HUES6 (cell line): ENCODE results near the gene CGNL1.

Source experiments
- H3K27ac ChIP-seq: 2 replicates; pipeline ENCODE4 v1.7.0; 2013; ENCODE audit warnings: low read depth, mild to moderate bottlenecking, low read length, inconsistent platforms
- H3K27me3 ChIP-seq: 2 replicates; pipeline ENCODE4 v1.6.1; 2013; ENCODE audit warnings: low read length; ENCODE audit not compliant: control insufficient read depth, insufficient read depth
- H3K36me3 ChIP-seq: 2 replicates; pipeline ENCODE4 v1.6.1; 2013; ENCODE audit warnings: low read length; ENCODE audit not compliant: control insufficient read depth, insufficient read depth
- H3K4me1 ChIP-seq: 2 replicates; pipeline ENCODE4 v1.6.1; 2013; ENCODE audit warnings: low read length; ENCODE audit not compliant: control insufficient read depth, insufficient read depth
- H3K4me3 ChIP-seq: 2 replicates; pipeline ENCODE4 v1.5.1; 2013; ENCODE audit warnings: low read depth, low read length
- H3K9ac ChIP-seq: one replicate; pipeline ENCODE4 v1.6.1; 2013; ENCODE audit warnings: mild to moderate bottlenecking, low read length
- H3K9me3 ChIP-seq: 2 replicates; pipeline ENCODE4 v1.6.1; 2013; ENCODE audit warnings: low read depth, low read length; ENCODE audit not compliant: control insufficient read depth, insufficient read depth

CGNL1 gene

DNA sequence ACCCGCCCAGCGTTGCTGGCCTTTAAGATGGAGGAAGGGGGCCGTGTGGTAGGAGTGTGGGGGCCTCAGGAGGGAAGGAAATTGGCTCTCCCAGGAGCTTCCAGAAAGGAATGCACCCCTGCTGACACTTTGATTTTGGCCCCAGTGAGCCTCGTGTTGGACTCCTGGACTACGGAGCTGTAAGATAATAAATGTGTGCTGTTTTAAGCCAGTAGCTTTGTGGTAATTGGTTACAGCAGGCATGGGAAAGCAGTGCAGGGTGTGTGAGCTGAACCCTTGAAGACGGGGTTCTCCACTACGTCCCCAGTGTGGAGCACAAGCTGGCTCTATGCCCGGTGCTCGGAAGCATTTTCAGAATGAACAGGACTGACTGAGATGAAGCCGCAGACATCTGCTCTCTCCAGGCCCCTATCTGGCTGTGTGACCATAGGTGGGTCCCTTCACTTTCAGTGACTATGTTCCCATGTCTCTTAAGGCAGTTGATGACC lies 22.9 kb upstream of the CGNL1 start:
- H3K36me3 ChIP-seq = no peaks in the 10 kb centered on the region
- no peak overlapping the region for H3K9ac ChIP-seq
- no peaks in the 10 kb centered on the region for H3K27me3 ChIP-seq
- no peaks in the 10 kb centered on the region for H3K9me3 ChIP-seq
- no peak overlapping the region for H3K27ac ChIP-seq
- H3K4me1 ChIP-seq = peaks cover 30% of the 10 kb centered on the region
- H3K4me3 ChIP-seq = no peak overlapping the region

DNA sequence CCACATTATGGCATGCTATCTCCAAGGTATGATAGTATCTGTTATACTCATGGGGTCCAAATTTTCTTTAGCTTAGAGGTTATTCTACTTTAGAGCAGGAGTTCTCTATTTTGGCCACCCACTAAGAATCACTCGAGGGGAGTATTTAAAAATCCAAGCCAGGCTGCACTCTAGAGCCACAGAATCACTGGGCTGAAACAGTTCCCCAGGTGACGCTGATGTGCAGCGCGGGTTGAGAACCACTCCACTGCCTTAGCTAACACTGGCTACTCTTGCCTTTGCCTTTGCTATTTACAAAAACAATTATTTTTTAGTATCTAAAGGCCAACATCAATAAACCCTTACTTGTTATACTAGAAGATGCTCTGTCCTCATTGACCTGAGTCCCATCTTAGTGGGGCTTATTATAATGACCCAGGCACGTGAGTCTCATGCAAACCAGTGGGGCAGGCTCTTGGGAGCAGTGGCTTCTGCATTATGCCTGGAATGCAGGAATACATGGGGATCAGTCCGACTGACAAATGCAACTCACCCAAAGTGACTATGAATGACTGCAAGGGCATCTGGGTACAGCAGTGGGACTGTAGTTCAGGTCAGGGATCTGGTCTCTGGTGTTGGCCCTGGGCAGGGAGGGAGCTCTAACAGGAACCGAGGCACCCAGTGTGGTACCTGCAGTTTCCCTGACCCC lies 21.7 kb upstream of the CGNL1 start:
- no peaks in the 10 kb centered on the region for H3K36me3 ChIP-seq
- H3K27ac ChIP-seq = no peak overlapping the region
- no peak overlapping the region for H3K9ac ChIP-seq
- H3K4me1 ChIP-seq = peaks cover 30% of the 10 kb centered on the region
- H3K9me3 ChIP-seq = no peaks in the 10 kb centered on the region
- H3K27me3 ChIP-seq = no peaks in the 10 kb centered on the region
- no peak overlapping the region for H3K4me3 ChIP-seq

DNA sequence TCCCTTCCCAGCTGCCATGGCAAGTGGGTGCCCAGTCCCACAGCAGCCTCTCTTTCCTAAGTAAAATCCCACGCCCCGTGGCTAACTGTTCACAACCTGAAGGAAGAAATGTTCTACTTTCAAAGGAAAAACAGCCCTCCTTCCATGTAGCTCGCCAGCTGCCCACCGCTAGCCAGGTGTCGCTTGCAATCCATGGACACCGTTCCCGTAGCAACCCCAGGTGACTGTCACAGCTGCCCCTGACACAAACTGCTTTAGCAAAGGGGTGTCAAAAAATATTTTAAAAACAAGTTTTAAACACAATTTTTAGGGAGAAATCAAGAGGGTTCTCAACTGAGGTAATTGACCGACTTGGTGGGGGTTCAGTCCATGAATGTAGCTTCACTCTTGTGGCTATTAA lies 21.0 kb upstream of the CGNL1 start:
- no peak overlapping the region for H3K27ac ChIP-seq
- no peaks in the 10 kb centered on the region for H3K9me3 ChIP-seq
- H3K4me3 ChIP-seq = no peak overlapping the region
- no peaks in the 10 kb centered on the region for H3K27me3 ChIP-seq
- peaks cover 30% of the 10 kb centered on the region for H3K4me1 ChIP-seq
- H3K9ac ChIP-seq = no peak overlapping the region
- no peaks in the 10 kb centered on the region for H3K36me3 ChIP-seq

DNA sequence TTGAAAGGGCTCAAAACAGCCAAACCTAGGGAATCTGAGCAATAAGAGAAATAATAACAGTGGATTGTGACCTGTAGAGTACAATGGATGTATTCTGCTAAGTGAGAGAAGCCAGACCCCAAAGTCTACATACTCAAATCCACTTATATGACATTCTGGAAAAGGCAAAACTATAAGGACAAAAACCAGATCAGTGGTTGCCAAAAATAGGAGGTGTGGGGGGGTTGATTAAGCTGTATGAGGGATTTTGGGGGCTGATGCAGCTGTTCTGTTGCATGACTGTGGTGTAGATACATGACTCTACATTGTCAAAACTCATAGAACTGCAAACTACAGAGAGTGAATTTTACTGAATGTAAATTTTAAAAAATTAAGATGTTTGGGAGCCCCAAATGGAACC lies 20.1 kb upstream of the CGNL1 start:
- Histone ChIP-seq H3K36me3 (no peaks in the 10 kb centered on the region), H3K4me1 (peaks cover 30% of the 10 kb centered on the region), H3K9me3 (peaks cover 5% of the 10 kb centered on the region; the same call in 1 of the 2 replicates), H3K27me3 (no peaks in the 10 kb centered on the region), H3K9ac (no peak overlapping the region), H3K4me3 (no peak overlapping the region), H3K27ac (peak overlapping the region; percentile 3; the same call in 1 of the 2 replicates)

DNA sequence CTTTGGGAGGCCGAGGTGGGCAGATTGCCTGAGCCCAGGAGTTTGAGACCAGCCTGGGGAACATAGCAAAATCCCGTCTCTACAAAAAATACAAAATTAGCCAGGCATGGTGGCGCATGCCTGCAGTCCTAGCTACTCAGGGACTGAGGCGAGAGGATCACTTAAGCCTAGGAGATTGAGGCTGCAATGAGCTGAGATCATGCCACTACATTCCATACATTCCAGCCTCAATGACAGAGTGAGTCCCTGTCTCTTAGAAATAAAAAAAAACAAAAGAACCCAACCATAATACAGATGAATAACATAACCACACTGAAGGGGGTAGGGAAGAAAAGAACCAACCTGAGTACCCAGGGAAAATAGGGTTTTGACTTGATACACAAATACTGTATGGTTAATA lies 19.7 kb upstream of the CGNL1 start:
- Histone ChIP-seq H3K27ac (peak overlapping the region; percentile 3; the same call in 1 of the 2 replicates), H3K4me3 (no peak overlapping the region), H3K9me3 (peaks cover 5% of the 10 kb centered on the region; the same call in 1 of the 2 replicates), H3K36me3 (no peaks in the 10 kb centered on the region), H3K9ac (no peak overlapping the region), H3K4me1 (peaks cover 30% of the 10 kb centered on the region), H3K27me3 (no peaks in the 10 kb centered on the region)

DNA sequence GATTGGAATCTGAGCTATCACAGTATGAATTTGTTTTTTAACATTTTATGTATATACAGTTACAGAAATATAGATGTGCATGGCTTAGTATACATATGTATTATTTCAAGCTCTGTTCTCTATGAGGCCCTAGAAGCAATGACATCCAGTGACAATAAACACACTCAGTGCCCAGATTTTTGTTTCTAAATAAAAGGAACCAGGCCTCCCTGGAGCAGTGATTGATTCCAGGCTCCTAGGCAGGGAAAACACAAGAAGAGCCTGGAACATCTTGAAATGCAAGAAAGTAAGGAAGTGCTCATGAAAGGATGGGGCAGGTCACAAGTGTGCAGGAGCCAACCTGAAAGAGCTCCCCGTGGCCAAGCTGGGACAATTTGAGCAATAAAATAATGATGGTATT lies 18.5 kb upstream of the CGNL1 start:
- no peaks in the 10 kb centered on the region for H3K27me3 ChIP-seq
- H3K9ac ChIP-seq = no peak overlapping the region
- H3K4me3 ChIP-seq = no peak overlapping the region
- H3K4me1 ChIP-seq = peaks cover 25% of the 10 kb centered on the region
- peaks cover 5% of the 10 kb centered on the region; the same call in 1 of the 2 replicates for H3K9me3 ChIP-seq
- H3K36me3 ChIP-seq = no peaks in the 10 kb centered on the region
- H3K27ac ChIP-seq = no peak overlapping the region

DNA sequence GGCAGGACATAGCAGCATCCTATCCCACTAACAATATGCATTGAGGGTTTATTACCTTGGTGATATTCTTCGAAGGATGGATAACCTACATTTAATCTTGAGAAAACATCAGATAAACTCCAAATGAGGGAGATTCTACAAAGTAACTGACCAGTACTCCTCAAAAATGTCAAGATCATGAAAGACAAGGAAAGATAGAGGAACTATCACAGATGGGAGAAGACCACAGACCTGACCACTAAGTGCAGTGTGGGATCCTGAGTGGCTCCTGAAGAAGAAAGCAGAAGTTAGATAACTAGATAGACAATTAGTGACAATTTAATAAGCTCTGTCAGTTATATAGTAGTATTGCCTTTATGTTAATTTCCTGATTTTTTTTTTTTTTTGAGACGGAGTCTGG lies 17.7 kb upstream of the CGNL1 start:
- no peak overlapping the region for H3K9ac ChIP-seq
- peaks cover 5% of the 10 kb centered on the region; the same call in 1 of the 2 replicates for H3K9me3 ChIP-seq
- no peak overlapping the region for H3K27ac ChIP-seq
- no peaks in the 10 kb centered on the region for H3K27me3 ChIP-seq
- H3K4me1 ChIP-seq = peaks cover 24% of the 10 kb centered on the region
- H3K4me3 ChIP-seq = no peak overlapping the region
- no peaks in the 10 kb centered on the region for H3K36me3 ChIP-seq

DNA sequence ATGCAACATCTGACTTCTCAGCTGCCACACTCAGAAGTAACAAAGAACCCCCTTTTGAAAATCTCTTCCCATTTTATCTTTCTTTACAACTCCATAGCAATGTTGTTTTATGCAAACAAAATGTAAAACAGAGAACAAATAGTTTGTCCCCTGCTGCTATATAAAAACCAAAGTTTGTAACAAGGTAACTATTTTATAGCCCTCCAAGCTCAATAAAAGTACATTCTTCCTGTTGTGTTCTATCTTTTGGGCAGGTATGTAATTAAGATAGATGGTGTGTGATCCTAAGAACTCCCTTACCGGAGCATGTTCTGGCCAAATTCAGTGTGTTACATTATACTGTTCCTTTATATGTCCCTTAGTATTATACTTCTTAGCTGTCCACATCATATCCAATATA lies 12.6 kb upstream of the CGNL1 start:
- no peaks in the 10 kb centered on the region for H3K27me3 ChIP-seq
- no peak overlapping the region for H3K9ac ChIP-seq
- no peak overlapping the region for H3K4me3 ChIP-seq
- peaks cover 5% of the 10 kb centered on the region; the same call in 1 of the 2 replicates for H3K9me3 ChIP-seq
- peaks cover 17% of the 10 kb centered on the region for H3K4me1 ChIP-seq
- H3K36me3 ChIP-seq = no peaks in the 10 kb centered on the region
- H3K27ac ChIP-seq = no peak overlapping the region

DNA sequence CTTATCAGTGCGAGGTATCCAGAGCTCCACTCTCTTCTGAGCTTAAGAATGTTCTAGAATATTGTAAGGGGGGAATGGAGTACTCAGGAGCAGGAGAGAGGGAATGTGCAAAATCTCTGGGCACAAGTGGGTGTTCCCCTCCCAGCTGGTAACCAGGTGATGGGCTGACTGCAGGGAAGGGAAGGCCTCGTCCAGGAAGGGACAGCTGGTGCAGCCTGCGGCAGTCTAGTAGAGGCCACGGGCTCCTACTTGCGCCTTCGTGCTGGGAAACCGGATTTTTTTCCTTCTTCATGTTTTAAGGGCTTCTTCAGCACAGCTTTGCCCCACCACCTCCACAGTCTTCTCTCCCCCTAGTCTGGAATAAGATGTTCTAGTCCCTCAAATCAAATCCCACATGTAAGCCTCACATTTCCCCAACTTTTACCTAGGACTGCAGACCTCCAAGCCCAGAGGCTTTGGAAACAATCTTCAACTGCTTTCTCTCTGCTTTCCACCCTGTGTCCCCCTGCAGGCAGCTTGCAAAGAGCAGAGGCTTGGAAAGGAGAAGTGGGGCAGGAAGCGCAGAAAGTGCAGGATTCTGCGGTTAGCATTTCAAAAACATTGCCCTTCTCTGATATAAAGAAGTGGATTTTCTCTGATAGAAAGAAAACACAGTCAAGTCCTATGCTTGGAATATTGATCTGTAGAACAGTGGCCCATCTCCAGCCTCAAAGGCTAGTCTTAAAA lies 11.9 kb upstream of the CGNL1 start:
- H3K9ac ChIP-seq = peak overlapping the region; percentile 14
- no peak overlapping the region for H3K27ac ChIP-seq
- H3K27me3 ChIP-seq = no peaks in the 10 kb centered on the region

DNA sequence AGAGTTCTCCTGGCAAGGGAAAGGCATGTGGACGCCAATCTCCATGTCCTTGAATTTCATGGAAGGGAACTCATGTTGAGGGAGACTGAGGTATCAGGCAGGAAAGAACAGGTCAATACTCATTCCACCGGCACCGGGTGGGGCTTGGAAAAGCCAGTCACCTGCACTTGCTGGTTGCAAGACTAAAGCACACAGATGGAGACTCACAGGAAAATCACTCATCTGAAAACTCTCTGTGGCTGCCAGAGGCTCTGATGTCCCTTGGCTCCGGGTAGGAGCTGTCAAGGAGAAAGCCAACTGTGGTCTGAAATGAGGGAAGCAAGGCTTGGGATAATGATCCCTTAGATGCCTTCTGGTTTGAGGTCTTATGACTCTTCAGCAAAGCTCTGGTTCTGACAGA lies 8.7 kb upstream of the CGNL1 start:
- Histone ChIP-seq H3K9me3 (no peaks in the 10 kb centered on the region), H3K36me3 (no peaks in the 10 kb centered on the region), H3K9ac (no peak overlapping the region), H3K27ac (no peak overlapping the region), H3K4me1 (peaks cover 25% of the 10 kb centered on the region), H3K27me3 (no peaks in the 10 kb centered on the region), H3K4me3 (no peak overlapping the region)

More for the DNA sequence above, 11.9 kb upstream of the CGNL1 start:
- H3K36me3 ChIP-seq = no peaks in the 10 kb centered on the region
- peaks cover 5% of the 10 kb centered on the region; the same call in 1 of the 2 replicates for H3K9me3 ChIP-seq
- peaks cover 17% of the 10 kb centered on the region for H3K4me1 ChIP-seq
- no peak overlapping the region for H3K4me3 ChIP-seq

DNA sequence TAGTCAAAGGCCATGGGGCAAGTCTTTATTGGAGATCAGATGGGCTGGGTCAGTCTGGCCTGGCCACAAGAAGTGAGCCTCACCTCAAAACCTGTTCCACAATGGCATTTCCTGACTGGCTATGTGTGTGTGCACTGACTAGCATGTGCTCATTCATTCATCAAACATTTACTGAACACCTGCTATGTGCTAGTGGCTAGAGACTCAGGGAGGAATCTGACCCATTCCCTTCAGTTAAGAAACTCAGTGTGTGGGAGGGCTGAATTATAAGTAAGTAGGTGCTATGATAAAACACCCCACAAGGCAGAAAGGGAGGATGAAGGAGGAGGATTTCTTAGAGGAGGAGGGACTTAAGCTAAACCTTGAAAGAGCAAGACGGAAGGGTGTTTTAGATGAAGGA lies 5.4 kb upstream of the CGNL1 start:
- Histone ChIP-seq H3K27ac (no peak overlapping the region), H3K4me1 (peaks cover 8% of the 10 kb centered on the region), H3K9me3 (no peaks in the 10 kb centered on the region), H3K27me3 (no peaks in the 10 kb centered on the region; the same call in 1 of the 2 replicates), H3K4me3 (no peak overlapping the region), H3K36me3 (no peaks in the 10 kb centered on the region), H3K9ac (no peak overlapping the region)
